ENCODE data around the gene AFF3.

Gene AFF3

GRCh38 chr2:99700482-99701398, 441.6 kb downstream of the AFF3 start:
- no peak for DNase-seq (ENCODE audit: low spot score)

GRCh38 chr2:99698896-99699295, 443.5 kb downstream of the AFF3 start:
- DNase-seq (ENCODE audit: low spot score), result no peak

GRCh38 chr2:99697811-99698568, 444.4 kb downstream of the AFF3 start:
- peak; percentile 83 for DNase-seq (ENCODE audit: low spot score)

- no peak for DNase-seq (ENCODE audit: low spot score)
These were observed 446.5 kb downstream of the AFF3 start for GRCh38 chr2:99695944-99696253.

- DNase-seq (ENCODE audit: low spot score), result no peak
These were observed 447.1 kb downstream of the AFF3 start for GRCh38 chr2:99695130-99695943.

GRCh38 chr2:99694331-99694730, 448.1 kb downstream of the AFF3 start:
- no peak for DNase-seq (ENCODE audit: low spot score)

GRCh38 chr2:99692785-99693184, 449.6 kb downstream of the AFF3 start:
- DNase-seq (ENCODE audit: low spot score), result no peak

- DNase-seq (ENCODE audit: low spot score), result no peak
These were observed 450.5 kb downstream of the AFF3 start for GRCh38 chr2:99691926-99692325.

GRCh38 chr2:99689145-99689742, 453.1 kb downstream of the AFF3 start:
- DNase-seq (ENCODE audit: low spot score), result no peak

GRCh38 chr2:99688699-99689098, 453.7 kb downstream of the AFF3 start:
- no peak for DNase-seq (ENCODE audit: low spot score)

- peak; percentile 21 for DNase-seq (ENCODE audit: low spot score)
These were observed 459.9 kb downstream of the AFF3 start for GRCh38 chr2:99682275-99683060.

GRCh38 chr2:99680946-99681345, 461.4 kb downstream of the AFF3 start:
- peak; percentile 18 for DNase-seq (ENCODE audit: low spot score)

- no peak for DNase-seq (ENCODE audit: low spot score)
These were observed 462.9 kb downstream of the AFF3 start for GRCh38 chr2:99679518-99679917.

- no peak for DNase-seq (ENCODE audit: low spot score)
These were observed 463.8 kb downstream of the AFF3 start for GRCh38 chr2:99678625-99679024.

- DNase-seq (ENCODE audit: low spot score), result no peak
These were observed 464.6 kb downstream of the AFF3 start for GRCh38 chr2:99677814-99678213.

- DNase-seq (ENCODE audit: low spot score), result no peak
These were observed 467.2 kb downstream of the AFF3 start for GRCh38 chr2:99675130-99675661.

- no peak for DNase-seq (ENCODE audit: low spot score)
These were observed 468.3 kb downstream of the AFF3 start for GRCh38 chr2:99674090-99674489.

- no peak for DNase-seq (ENCODE audit: low spot score)
These were observed 469.5 kb downstream of the AFF3 start for GRCh38 chr2:99672766-99673350.

GRCh38 chr2:99670768-99671734, 471.3 kb downstream of the AFF3 start:
- no peak for DNase-seq (ENCODE audit: low spot score)

Measured in AG08396 (cell line).